GM21390 (cell line): ENCODE results near the gene NCSTN.

Experiments
- ATAC-seq: cut with Tn5 transposase; IDR thresholded peaks from one replicate; pipeline ENCODE4 v1.9.1; 2021; ENCODE audit not compliant: unreplicated experiment

NCSTN gene

DNA sequence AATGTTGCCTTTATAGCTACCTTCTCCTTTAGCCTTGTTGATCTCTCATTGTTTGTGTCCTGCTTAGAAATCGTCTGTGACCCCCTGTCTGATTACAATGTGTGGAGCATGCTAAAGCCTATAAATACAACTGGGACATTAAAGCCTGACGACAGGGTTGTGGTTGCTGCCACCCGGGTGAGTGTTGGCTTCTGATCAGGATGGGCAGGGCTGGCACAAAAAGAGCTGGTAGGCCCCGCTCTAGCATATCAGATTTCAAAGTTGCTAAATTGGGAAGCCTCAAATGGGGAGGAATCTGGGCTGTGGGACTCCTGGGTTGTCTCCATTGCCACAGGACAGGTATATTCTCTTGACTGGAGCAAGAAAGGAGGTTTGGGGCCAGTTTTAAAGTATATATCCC, 8.4 kb downstream of the NCSTN start:
- ATAC-seq, result no peak

GRCh38 chr1:160352555-160352954, 9.4 kb downstream of the NCSTN start:
- ATAC-seq, result no peak

- ATAC-seq, result no peak
These were observed 10.0 kb downstream of the NCSTN start for GRCh38 chr1:160353223-160353622.

DNA sequence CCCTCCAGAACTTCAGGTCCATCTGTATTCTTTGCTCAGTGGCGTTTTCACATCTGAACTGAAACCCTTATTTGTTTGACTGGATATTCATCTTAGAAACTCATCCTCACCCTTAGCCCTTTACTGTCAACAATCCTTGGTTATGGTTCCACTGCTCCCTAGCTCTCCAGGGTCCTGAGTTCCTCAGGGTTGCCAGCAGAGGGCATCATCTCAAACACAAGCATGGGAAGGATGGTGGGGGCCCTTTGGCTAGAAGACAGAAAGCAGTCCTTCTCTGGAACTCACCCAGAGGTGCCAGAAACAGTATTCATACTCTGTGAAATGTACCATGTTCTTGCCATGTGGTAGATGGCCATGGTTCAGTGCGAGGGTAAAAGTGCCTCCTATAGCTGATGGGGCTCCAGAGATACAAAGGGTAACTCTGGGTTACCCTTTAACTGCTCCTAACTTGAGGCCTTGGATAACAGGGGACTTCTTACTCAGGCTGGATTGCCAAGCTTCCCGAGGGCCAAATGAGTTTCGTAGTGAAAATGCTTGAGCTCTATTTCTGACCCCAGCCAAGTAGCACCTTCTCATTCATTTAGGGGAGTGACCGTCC, 11.3 kb downstream of the NCSTN start:
- ATAC-seq, result no peak

GRCh38 chr1:160357286-160358002, 14.3 kb downstream of the NCSTN start:
- ATAC-seq, result no peak

GRCh38 chr1:160358073-160358472, 14.9 kb downstream of the NCSTN start:
- no peak for ATAC-seq

DNA sequence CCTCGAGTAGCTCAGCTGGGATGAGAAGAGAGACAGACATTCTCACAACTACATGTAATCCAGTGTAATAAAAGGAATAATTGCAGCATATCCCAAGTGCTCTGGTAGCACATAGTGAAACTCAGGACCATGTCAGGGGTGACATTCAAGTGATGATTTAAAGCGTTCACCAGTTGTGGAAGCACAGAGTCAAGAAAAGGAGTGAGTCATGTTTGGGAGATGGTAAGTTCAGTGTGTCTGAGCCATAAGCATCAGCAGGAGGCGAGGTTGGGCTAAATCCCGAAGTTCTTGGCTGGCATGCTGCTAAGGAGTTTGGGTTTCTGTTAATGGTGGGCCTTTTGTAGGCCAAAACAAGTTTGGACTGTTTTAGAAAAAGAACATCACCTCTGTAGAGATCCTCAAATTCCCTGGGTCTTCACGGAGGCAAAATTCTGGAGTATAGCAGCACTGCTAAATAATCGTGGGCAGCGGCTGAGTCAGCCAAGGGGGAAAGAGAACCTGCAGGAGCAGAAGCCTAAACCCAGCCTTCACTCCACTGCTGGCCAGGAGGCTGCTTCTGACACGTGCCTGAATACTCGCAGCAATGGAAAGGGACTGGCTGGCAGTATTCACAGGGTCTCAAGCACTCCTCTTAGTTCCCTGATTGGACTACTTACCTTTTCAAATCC, 16.5 kb downstream of the NCSTN start:
- no peak for ATAC-seq

DNA sequence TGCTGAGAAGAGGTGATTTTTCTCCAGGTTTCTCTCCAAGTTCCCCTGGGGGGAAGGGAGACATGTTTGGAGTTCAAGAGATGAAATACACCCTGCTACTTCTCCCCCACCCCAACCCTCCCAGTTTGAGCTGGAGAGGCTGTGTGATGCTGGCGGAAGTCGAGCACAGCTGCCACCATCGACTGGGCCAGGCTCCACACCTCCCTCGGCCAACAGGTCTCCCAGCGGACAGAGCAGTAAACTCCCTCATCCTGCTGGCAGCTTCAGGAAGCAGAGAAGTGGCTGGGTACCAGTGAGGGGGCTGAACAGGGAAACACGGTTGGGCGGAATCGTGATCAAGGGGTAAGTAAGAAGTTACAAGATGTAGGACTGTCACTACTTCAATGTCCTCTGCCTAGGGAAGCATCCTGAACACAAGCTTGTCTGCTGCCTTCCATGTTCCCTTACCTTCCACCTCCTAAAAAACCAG, 17.1 kb downstream of the NCSTN start:
- no peak for ATAC-seq

DNA sequence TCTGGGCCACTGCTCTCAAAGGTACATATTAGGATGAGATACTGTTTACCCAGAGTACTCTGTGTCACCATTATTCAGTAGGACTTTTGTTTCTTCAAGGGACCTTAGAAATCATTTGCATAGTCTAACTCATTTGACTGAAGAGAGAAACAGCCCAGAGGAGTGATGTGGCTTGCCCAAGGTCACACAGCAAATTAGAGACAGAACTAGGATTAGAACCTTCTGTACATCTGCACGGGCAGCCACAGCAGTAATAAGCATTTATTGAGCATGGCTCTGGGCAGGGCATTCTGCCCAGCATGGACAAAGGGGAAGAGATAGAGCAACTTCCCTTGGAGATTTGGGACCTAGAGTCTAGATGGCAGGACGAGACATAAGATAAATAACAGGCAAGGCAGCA, 18.0 kb downstream of the NCSTN start:
- no peak for ATAC-seq

DNA sequence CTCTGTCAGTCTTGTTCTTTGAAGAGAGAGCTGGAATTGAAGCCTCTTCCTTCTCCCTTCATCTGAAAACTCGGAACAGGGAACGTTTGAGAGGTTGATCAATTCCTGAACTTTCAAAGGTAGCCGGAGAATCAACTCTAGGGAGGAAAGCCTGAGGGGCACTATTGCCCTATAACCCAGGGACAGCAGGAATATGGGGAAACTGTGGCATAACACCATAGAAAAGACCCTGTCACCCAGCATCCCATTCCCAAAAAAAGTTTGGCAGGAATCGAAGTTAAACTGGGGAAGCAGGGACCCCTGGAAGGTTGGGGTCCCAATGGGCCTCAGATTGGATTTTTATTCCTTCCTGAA, 18.6 kb downstream of the NCSTN start:
- ATAC-seq, result no peak

GRCh38 chr1:160362168-160362957, 19.2 kb downstream of the NCSTN start:
- ATAC-seq, result no peak

- ATAC-seq, result no peak
These were observed 19.8 kb downstream of the NCSTN start for GRCh38 chr1:160363010-160363409.

DNA sequence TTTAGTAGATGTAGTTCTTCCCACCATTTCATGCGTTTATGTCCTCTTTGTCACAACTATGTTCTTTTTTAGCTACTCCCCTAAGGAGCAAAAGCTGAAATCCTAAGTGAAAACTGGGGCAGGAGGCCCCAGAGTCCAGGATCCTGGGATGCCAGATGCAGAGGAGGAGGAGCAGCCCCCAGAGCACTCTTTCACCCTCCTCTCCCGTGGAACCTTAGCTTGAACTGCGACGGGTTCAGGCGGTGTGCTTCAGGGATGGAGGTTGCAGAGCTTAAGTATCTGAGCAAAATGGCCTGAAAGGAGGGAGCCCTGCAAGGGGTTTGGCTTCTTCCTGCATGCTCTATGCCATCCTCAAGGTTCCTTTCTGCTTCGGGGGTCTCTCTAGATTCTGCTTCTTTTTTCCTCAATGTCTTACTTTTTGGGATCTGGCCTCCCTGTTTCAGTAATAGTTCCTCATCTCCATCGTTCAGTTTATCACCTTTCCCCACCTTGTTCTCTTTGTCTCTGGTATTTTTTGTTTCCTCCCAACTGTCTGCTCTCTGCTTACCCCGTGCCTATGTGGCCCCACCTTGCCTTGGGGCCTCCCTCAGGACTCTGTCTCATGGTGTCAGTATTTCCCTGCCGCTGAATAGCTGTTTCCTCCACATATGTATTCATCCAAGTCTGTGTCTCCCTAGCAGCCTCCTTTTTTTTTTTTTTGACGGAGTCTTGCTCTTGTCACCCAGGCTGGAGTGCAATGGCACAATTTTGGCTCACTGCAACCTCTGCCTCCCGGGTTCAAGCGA, 21.0 kb downstream of the NCSTN start:
- ATAC-seq, result no peak

DNA sequence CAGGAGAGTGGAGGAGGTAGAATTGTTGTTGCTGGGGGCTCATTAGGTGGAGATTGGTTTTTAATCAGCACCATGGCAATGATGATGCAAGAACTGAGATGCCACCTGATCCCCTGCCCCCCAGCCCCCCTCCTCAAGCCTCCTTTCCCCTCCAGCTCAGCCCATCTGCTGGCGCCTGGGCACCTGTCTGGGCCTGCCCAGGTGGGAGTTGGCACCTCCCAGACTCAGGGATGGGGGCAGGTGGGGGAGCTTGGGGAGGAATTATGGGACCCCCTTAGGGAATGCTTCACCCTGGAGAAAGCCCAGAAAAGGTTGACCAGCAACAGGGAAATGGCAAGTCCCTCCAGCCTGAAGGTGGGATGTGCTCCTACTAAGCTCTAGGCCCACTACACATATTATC, 22.1 kb downstream of the NCSTN start:
- no peak for ATAC-seq

DNA sequence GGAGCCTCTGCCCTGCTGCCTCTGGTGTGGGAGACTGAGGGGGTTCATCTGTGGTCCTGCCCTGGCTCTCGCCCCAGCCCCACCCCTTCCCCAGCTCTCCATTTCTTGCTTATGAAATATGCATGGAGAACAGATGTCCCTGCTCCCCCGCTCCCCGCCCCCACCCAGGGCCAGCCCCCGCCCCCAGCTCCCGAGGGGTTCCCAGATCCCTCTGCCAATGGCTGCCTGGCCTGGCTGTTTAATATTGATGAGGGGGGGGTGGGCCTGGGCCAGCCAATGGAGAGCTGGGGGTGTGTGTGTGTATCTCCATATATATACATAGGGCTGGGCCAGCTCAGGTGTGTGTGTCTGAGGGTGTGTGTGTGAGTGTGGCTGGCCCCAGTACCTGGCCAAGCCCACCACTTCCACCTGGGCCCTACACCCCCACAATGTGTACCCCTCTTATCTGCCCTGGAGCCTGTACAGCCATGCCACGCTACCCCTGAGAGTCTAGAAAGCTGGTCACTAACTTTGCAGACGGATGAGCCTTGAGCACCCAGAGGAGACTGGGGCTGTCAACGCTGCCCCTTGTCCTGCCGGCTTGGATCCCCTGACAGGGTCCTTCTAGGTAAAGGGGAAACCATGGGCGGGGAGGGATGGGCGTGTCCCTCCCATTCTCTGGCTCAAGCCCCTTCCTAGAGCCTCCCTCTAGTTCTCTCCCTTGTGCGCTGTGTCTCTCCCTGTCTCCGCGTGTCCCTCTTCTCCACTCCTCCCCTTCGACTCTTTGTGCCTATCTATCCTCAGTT, 23.7 kb downstream of the NCSTN start, which contains the start of gene NHLH1:
Gene NHLH1, plus strand, starts transcription at position 341 of the 785 bp plus-strand sequence. CDS start 3,661 bp downstream, outside the sequence.
- ATAC-seq, result no peak

DNA sequence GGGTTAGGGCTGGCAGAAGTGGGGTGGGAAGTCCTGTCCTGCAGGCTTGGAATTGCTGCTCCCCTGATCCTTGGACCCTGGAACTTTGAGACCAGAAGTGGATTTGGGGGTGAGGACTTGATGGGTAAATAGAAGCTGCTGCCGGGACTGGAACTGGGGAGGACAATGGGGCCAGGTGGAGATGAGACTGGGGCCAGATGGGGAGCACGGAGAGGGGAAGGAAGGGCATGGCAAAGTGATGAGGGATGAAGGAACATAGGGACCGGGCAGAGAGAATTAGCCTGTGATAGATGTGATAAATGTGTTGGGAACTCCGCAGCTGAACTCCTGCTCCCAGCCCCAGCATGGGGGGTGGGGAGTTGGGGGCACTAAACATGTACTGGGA, 24.3 kb downstream of the NCSTN start:
- no peak for ATAC-seq

- no peak for ATAC-seq
These were observed 25.0 kb downstream of the NCSTN start for GRCh38 chr1:160367934-160368923.

GRCh38 chr1:160369087-160369486, 25.9 kb downstream of the NCSTN start:
- ATAC-seq, result no peak
